GM23248 (cell line): Measurements from ENCODE around the gene SERPINH1. TPM values are rescaled to one million over a fixed set of nuclear protein-coding genes. Genes with fewer than 3 reads are reported as not detected.

Experiments
- DNase-seq: peaks from one replicate; pipeline ENCODE4 v3.0.0-alpha.2; 2015
- H2AFZ ChIP-seq: fragments of 200-600 bp; sonication (generic); 2 replicates; pipeline ENCODE4 v1.6.1; 2016; ENCODE audit warnings: antibody characterized with exemption
- H3F3A ChIP-seq: fragments of 200-600 bp; sonication (generic); 2 replicates; pipeline ENCODE4 v1.6.1; 2016; ENCODE audit warnings: mild to moderate bottlenecking, antibody characterized with exemption, mixed run types; ENCODE audit not compliant: insufficient read depth
- H3K27ac ChIP-seq: fragments of 200-600 bp; sonication (generic); 2 replicates; pipeline ENCODE4 v1.5.1; 2016; ENCODE audit warnings: mild to moderate bottlenecking
- H3K27me3 ChIP-seq: fragments of 200-600 bp; sonication (generic); replicated peaks from 2 replicates; pipeline ENCODE4 v1.6.1; 2016; ENCODE audit warnings: mild to moderate bottlenecking; ENCODE audit not compliant: insufficient read depth
- H3K36me3 ChIP-seq: fragments of 200-600 bp; sonication (generic); 2 replicates; pipeline ENCODE4 v1.6.1; 2016; ENCODE audit warnings: low read depth, mild to moderate bottlenecking
- H3K4me1 ChIP-seq: fragments of 200-600 bp; sonication (generic); 2 replicates; pipeline ENCODE4 v1.6.1; 2016; ENCODE audit warnings: mild to moderate bottlenecking; ENCODE audit not compliant: insufficient read depth
- H3K4me2 ChIP-seq: fragments of 200-600 bp; sonication (generic); one replicate; pipeline ENCODE4 v1.6.1; 2016; ENCODE audit warnings: mild to moderate bottlenecking; ENCODE audit not compliant: unreplicated experiment
- H3K4me3 ChIP-seq: fragments of 200-600 bp; sonication (generic); 2 replicates; pipeline ENCODE4 v1.5.1; 2016; ENCODE audit warnings: mild to moderate bottlenecking
- H3K79me2 ChIP-seq: fragments of 200-600 bp; sonication (generic); 2 replicates; pipeline ENCODE4 v1.6.1; 2016; ENCODE audit warnings: mild to moderate bottlenecking; ENCODE audit not compliant: insufficient read depth
- H3K9ac ChIP-seq: fragments of 200-600 bp; sonication (generic); 2 replicates; pipeline ENCODE4 v1.6.1; 2016; ENCODE audit warnings: mild to moderate bottlenecking
- H3K9me2 ChIP-seq: fragments of 200-600 bp; sonication (generic); 2 replicates; pipeline ENCODE4 v1.6.1; 2016; ENCODE audit warnings: mixed run types, mild to moderate bottlenecking, moderate library complexity; ENCODE audit not compliant: insufficient read depth
- H3K9me3 ChIP-seq: fragments of 200-600 bp; sonication (generic); one replicate; pipeline ENCODE4 v1.6.1; 2017; ENCODE audit warnings: low read depth
- H4K20me1 ChIP-seq: fragments of 200-600 bp; sonication (generic); 2 replicates; pipeline ENCODE4 v1.6.0; 2016; ENCODE audit not compliant: insufficient read depth
- EZH2 ChIP-seq: fragments of 200-600 bp; sonication (generic); IDR thresholded peaks from 2 replicates; pipeline ENCODE4 v1.6.1; 2018; ENCODE audit warnings: antibody characterized with exemption, mild to moderate bottlenecking; ENCODE audit not compliant: insufficient read depth, poor library complexity, severe bottlenecking
- EZH2phosphoT487 ChIP-seq: fragments of 200-600 bp; sonication (generic); IDR thresholded peaks from 2 replicates; pipeline ENCODE4 v1.6.1; 2018; ENCODE audit warnings: antibody characterized with exemption, moderate library complexity, mild to moderate bottlenecking, low read depth; ENCODE audit not compliant: insufficient read depth
- WGBS, 2 experiments: methylation state at CpG; one replicate each; pipeline ENCODE4 v1.1.6; 2015 to 2017; ENCODE audit warnings: low lambda C conversion rate in 2 of 2, low coverage in 1 of 2; ENCODE audit errors: missing lambda C conversion rate in 2 of 2; 5-methylcytosine and 5-hydroxymethylcytosine counted together
- in situ Hi-C: fragments of 300-500 bp; cut with MboI; formaldehyde crosslinking; loops from 2 replicates; pipeline ENCODE4 v1.15.0; 2020
- polyA plus RNA-seq: library from polyadenylated mRNA; unstranded; fragments of >200 nt; fragmentation: Nextera tagmentation; extraction: Ambion mirVana; gene quantifications from 2 replicates; pipeline ENCODE4 v1.2.1, GENCODE V29; 2016
- total RNA-seq: library from RNA; depleted of rRNA; stranded (reverse); fragments of >200 nt; shearing (Covaris generic); gene quantifications from 2 replicates; pipeline ENCODE4 v1.2.3, GENCODE V29; 2014

SERPINH1 gene
- total and polyA plus RNA-seq, 2 experiments from 2014 or later = 520 to 1,872 TPM

DNA sequence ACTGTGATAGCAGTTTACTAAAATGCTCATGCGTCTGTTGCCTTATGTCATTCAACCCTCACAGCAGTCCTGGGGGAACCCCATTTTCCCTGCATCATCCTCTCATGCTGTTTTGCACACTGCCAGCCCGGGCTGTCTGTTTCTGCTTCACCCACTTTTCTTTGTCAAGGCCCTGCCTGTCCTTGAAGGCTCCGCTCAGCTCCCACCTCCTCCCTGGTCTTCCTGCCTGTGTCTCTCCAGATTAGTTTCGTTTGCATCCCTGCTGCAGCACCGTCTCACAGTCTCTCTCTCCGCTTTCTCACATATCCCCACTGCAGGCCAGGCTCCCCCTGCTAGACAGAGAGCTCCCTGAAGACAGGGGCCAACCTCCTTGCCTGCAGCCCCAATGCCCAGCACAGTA, 29.9 kb downstream of the SERPINH1 start:
- Histone ChIP-seq H3K9me2 (no peaks in the 10 kb centered on the region), H3K79me2 (no peaks in the 10 kb centered on the region), H3K9ac (no peak overlapping the region), H3K4me1 (no peaks in the 10 kb centered on the region), H3K27me3 (no peaks in the 10 kb centered on the region), H3K36me3 (no peaks in the 10 kb centered on the region), H3K4me2 (no peak overlapping the region), H2AFZ (no peak overlapping the region), H4K20me1 (no peaks in the 10 kb centered on the region), H3K4me3 (no peak overlapping the region), H3F3A (no peaks in the 10 kb centered on the region), H3K9me3 (no peaks in the 10 kb centered on the region), H3K27ac (no peak overlapping the region)
- 76 to 78% methylated on average over 6 of the region's 6 CpGs for WGBS, 2 experiments
- in situ Hi-C loops = no loop called here
- TF ChIP-seq EZH2 (no peak), EZH2phosphoT487 (no peak)
- DNase-seq = no peak

GRCh38 chr11:75592715-75593114, 30.7 kb downstream of the SERPINH1 start:
- no peaks in the 10 kb centered on the region for H3K9me2 ChIP-seq
- 95% methylated on average over 2 of the region's 2 CpGs for WGBS, 2 experiments
- H4K20me1 ChIP-seq = no peaks in the 10 kb centered on the region
- no peaks in the 10 kb centered on the region for H3K9me3 ChIP-seq
- TF ChIP-seq EZH2 = no peak
- no peak for TF ChIP-seq EZH2phosphoT487
- no peak overlapping the region for H3K4me2 ChIP-seq
- H3K36me3 ChIP-seq = no peaks in the 10 kb centered on the region
- no peak overlapping the region for H3K9ac ChIP-seq
- no peaks in the 10 kb centered on the region for H3K4me1 ChIP-seq
- no peak overlapping the region for H2AFZ ChIP-seq
- no peak for DNase-seq
- H3K27ac ChIP-seq = no peak overlapping the region
- H3F3A ChIP-seq = no peaks in the 10 kb centered on the region
- in situ Hi-C loops = no loop called here
- H3K27me3 ChIP-seq = no peaks in the 10 kb centered on the region
- H3K79me2 ChIP-seq = no peaks in the 10 kb centered on the region
- H3K4me3 ChIP-seq = no peak overlapping the region

GRCh38 chr11:75593286-75593915, 31.3 kb downstream of the SERPINH1 start:
- H3K9me2 ChIP-seq = no peaks in the 10 kb centered on the region
- TF ChIP-seq EZH2 (no peak), EZH2phosphoT487 (no peak)
- H3K36me3 ChIP-seq = no peaks in the 10 kb centered on the region
- no peaks in the 10 kb centered on the region for H3F3A ChIP-seq
- H3K79me2 ChIP-seq = no peaks in the 10 kb centered on the region
- in situ Hi-C loops = no loop called here
- no peaks in the 10 kb centered on the region for H3K27me3 ChIP-seq
- 19 to 30% methylated on average over 2 of the region's 2 CpGs for WGBS, 2 experiments
- no peak overlapping the region for H3K4me2 ChIP-seq
- H3K9ac ChIP-seq = no peak overlapping the region
- DNase-seq = peak; percentile 18
- no peaks in the 10 kb centered on the region for H4K20me1 ChIP-seq
- H3K27ac ChIP-seq = no peak overlapping the region
- H3K4me1 ChIP-seq = no peaks in the 10 kb centered on the region
- H3K9me3 ChIP-seq = no peaks in the 10 kb centered on the region
- no peak overlapping the region for H3K4me3 ChIP-seq
- H2AFZ ChIP-seq = no peak overlapping the region

GRCh38 chr11:75594211-75594610, 32.2 kb downstream of the SERPINH1 start:
- Histone ChIP-seq H3K4me1 (no peaks in the 10 kb centered on the region), H3K4me3 (no peak overlapping the region), H2AFZ (no peak overlapping the region), H3K27ac (no peak overlapping the region), H3K27me3 (no peaks in the 10 kb centered on the region), H3K9me3 (no peaks in the 10 kb centered on the region), H4K20me1 (no peaks in the 10 kb centered on the region), H3F3A (no peaks in the 10 kb centered on the region), H3K4me2 (no peak overlapping the region), H3K9me2 (no peaks in the 10 kb centered on the region), H3K9ac (no peak overlapping the region), H3K79me2 (no peaks in the 10 kb centered on the region), H3K36me3 (no peaks in the 10 kb centered on the region)
- no peak for DNase-seq
- no peak for TF ChIP-seq EZH2phosphoT487
- no peak for TF ChIP-seq EZH2
- in situ Hi-C loops = no loop called here
- 78 to 80% methylated on average over 6 of the region's 6 CpGs for WGBS, 2 experiments

- Histone ChIP-seq H3K36me3 (no peaks in the 10 kb centered on the region), H3K4me2 (no peak overlapping the region), H3F3A (no peaks in the 10 kb centered on the region), H3K4me1 (no peaks in the 10 kb centered on the region), H4K20me1 (no peaks in the 10 kb centered on the region), H3K9ac (no peak overlapping the region), H3K9me2 (no peaks in the 10 kb centered on the region), H3K4me3 (no peak overlapping the region), H3K79me2 (no peaks in the 10 kb centered on the region), H3K27ac (no peak overlapping the region), H3K27me3 (no peaks in the 10 kb centered on the region), H2AFZ (no peak overlapping the region), H3K9me3 (no peaks in the 10 kb centered on the region)
- in situ Hi-C loops = no loop called here
- TF ChIP-seq EZH2 (no peak), EZH2phosphoT487 (no peak)
- no peak for DNase-seq
- 94 to 100% methylated on average over 2 of the region's 2 CpGs for WGBS, 2 experiments
Measured at GRCh38 chr11:75595429-75595828, 33.4 kb downstream of the SERPINH1 start.
